Hippocampal formation (tissue), 2 donors: ENCODE data around the gene CIAPIN1.
"Not testable (repeated sequence)": the region's sequence is repeated elsewhere in the genome, so short reads cannot be mapped to it uniquely, and the experiment has no call there.

Experiments used
- DNase-seq, 2 donors: peaks; one replicate each; lab custom pipeline; 2025; lab: John Stamatoyannopoulos, UW

The CIAPIN1 gene

DNA sequence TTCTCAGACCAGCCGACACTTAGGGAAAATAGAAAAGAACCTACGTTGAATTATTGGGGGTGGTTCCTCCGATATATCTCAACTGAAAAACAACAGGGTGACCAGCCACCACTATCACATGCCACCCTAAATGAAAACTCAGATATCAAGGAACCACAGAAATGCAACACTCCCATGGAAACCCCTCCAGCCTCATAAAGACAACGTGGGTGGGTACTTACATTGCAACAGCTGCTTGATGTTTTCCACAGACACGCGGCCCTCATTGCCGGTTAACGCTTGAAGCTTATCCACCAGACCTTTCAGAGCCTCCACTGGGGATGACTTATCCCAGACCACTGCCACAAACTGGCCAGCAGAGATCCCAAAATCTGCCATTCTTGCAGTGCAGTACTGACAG, 6.6 kb downstream of the CIAPIN1 start:
- DNase-seq = not testable (repeated sequence)

DNA sequence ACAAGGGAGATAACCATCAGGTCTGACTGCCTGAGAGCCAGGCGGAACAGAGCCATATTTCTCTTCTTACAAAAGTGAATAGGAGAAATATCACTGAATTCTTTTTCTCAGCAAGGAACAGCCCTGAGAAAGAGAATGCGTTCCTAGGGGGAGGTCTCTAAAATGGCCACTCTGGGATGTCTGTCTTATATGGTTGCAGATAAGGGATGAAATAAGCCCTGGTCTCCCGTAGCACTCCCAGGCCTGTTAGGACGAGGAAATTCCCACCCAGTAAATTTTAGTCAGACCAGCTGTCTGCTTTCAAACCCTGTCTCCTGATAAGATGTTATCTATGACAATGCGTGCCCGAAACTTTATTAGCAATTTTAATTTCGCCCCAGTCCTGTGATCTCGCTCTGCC, 7.2 kb downstream of the CIAPIN1 start:
- not testable (repeated sequence) for DNase-seq

DNA sequence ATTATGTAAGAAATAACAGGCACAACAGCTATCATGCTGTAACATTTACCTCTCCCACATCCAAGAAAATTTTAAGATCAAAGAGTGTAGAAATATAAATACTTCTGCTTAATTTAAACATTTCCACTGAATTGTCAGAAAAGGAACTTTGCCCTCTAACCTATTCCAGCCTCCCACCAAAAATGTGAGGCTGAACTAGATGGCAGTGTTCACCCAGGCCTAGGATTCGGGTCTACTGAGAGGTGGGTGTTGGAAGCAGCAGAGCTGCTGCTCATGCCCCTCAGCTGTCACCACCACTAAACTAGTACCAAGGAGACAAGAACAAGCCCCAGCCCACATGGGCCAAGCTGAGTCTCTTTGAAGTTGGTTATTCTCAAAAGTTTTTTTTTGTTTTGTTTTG, 11.3 kb downstream of the CIAPIN1 start:
- DNase-seq = no peak

DNA sequence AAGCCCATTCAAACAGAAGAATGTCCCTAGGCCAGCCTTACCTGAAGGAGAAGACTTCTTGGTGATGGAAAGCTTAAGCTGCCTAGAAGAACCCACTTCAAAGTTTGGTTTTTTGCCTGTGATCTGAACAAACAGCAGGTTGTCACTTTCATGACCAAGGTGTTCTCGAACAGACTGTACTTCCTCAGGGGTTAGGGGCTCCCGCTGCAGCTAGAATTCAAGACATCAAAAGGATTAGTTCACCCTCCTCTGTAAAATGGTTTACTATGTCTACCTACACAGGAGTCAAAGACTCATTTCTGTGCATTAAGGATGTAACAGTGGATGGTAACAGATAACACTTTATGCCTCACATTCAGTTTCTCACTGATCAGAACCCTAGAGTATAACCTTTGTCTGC, 13.2 kb downstream of the CIAPIN1 start:
- no peak for DNase-seq

DNA sequence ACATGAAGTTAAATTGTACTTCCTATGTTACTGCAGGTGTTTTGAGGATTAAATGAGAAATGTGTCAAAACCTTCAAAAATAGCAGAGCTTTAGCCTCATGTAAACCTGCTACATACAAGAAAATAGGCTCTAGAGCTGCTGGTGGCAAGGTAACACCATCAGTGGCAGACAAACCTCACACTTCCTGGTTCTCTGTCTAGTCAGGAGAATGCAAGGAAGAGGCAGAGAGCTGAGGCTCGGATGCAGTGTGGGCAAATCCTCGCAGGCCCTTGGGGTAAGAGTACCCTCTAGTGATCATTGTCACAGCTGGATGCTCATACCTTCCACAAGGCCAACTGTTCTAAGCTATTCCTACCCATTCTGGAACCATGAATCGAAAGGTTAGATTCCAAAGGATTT, 14.2 kb downstream of the CIAPIN1 start:
- DNase-seq = no peak

DNA sequence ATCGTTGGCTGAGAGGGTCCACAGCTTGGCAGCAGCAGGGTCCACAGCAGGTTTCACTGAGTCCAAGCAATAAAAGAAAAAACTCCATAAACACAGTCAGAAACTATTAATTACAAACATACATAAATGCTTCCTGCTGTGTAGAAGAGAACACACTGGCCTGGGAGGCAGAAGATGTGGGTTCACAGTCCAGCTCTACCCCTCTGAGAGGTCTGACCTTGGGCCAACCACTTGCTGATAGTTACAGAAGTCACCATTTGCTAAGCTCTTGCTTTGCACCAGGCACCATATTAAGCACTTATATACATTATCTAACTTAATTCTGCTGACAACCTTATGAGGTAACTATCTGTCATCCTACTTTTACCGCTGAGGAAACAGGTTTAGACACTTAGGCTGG, 14.7 kb downstream of the CIAPIN1 start:
- DNase-seq = no peak

DNA sequence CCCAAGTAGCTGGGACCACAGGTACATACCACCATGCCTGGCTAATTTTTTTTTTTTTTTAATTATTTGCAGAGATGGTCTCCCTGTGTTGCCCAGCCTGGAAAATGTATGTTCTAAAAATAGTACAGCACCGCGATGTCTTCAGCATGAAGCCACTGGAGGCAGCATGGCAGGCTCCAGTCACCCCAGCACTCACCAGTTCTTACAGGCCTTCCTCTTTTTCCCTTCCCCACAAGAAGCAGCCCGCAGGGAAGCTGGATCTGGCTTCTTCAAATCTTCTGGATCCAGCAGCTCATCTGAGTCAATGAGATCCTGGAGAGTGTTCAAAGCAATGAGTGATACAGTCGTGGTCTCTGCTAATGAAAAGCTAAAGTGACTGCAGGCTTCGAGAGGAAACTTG, 16.2 kb downstream of the CIAPIN1 start:
- DNase-seq = no peak

DNA sequence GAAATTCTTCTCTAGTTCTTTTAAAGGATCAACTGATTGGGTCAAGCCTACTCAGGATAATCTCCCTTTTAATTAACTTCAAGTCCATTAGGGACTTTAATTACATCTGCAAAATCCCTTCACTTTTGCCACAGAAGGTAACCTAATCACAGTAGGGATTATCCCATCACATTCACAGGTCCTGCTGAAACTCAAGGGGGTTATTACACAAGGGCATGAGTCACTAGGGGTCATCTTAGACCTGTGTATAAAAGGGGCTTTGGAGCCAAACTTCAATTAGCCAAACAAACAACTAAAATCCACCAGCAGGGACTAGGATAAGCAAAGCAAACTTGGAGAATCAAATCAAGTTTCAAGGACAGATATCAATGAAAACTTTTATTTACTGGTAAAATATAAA, 19.4 kb downstream of the CIAPIN1 start:
- no peak for DNase-seq

DNA sequence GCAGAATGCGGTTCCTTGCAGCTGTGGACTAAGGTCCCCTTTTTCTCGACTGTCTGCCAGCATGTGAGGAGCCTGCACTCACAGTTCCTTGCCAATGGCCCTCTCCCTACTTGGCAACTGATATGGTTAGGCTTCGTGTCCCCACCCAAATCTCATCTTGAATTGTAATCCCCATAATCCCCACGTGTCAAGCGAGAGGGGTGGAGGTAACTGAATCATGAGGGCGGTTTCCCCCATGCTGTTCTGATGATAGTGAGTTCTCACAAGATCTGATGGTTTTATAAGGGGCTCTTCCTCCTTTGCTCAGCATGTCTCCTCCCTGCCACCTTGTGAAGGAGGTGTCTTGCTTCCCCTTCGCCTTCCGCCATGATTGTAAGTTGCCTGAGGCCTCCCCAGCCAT, 19.9 kb downstream of the CIAPIN1 start:
- DNase-seq = no peak

DNA sequence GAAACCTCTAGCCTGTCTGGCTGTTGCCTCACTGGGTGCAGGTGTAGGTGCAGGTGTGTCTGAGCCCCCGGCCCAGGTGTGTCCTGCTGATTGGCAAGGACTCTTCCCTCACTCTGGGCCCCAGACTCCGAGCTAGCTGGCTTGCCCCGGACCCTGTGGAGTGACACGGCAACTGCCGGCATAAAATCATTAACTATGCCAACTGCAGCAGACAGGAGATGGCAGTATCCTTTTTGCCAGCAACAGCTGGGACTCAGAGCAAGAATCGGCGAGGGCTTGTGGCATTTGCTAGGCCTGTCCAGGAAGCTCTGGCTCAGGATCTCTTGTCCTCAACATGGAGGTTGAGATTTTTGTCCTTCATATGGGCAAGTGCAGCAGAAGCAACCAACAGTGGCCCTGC, 20.8 kb downstream of the CIAPIN1 start:
- DNase-seq = no peak

DNA sequence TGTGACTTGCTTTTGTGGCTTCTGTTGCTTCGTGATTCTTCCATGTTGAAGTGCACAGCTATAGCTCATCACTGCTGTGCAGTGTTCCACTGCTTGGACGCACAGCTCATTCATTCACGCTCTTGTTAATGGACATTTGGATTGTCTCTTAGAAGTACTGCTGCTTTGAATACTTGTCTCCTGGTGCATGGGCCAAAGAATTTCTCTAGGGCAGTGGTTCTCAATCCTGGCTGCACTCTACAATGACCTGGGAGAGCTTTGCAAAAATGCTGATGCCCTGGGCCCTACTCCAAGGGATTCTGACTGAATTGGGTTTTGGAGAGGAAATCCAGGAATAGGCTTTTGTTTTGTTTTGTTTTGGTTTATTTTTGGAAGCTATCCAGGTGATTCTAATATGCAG, 22.6 kb downstream of the CIAPIN1 start:
- no peak for DNase-seq

DNA sequence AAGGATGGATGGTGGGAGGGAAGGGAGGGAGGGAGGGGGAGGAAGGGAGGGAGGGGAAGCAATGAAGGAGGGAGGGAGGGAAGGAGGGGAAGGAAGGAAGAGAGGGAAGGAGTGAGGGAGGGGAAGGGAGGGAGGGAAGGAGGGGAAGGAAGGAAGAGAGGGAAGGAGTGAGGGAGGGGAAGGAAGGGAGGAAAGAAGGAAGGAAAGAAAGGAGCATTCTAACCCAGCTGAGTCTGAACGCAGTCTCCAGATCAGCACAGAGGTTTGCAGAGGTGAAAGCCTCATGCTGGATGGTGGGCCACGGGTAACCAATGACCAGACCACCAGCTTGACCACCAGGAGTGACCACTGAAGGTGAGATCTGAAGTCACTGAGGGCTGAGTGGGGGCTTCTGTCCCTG, 24.0 kb downstream of the CIAPIN1 start:
- no peak for DNase-seq

DNA sequence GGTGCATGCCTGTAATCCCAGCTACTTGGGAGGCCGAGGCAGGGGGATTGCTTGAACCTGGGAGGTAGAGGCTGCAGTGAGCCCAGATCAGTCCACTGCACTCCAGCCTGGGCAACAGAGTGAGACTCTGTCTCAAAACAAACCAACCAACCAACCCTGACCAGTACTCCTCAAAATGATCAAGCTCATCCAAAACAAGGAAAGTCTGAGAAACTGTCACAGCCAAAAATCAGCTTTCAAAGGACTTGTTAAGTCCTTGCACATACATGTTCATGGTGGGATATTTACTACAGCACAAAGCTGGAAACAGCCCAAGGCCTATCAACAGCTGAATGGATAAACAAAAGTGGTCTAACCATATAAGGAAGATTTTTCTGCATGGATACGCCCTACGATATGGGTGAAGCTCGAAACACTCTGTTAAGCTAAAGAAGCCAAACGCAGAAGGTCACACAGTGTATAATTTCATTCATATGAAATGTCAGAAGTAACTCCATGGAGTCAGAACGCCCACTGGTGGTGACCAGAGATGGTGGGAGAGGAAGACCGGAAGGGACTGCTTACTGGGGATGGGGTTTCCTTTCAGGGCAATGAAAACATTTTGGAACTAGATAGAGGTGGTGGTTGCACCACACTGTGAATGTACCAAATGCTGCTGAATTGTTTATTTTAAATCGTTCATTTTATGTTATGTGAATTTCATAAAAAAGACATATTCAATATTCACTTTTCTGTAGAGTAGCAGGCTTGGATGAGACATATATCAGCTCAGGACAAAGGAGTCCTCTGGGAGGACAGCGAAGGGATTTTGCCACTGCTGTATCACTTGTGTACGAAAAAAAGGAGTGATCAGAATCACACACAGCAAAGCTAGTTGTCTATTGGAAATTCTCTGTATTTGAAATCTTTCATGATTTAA, 24.9 kb downstream of the CIAPIN1 start:
- no peak for DNase-seq

DNA sequence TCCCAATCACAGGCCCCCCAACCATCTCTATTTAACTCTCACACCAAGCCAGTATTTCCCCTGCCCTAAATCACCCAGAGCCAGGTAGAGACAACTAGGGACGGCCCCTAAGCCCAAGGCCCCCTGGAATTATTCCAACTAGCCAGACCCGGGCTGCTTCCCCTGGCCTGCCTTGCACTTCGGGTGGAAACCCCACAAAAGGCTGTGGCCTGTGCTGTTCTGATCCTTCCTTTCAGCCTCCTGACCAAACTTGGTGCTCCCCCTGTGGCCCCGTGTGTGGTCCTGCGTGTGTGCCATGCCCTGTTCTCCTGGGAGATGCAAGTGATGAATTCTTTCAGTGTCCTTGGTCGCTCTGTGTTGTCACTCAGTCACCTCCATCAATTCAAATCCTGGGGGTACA, 27.7 kb downstream of the CIAPIN1 start:
- no peak for DNase-seq

DNA sequence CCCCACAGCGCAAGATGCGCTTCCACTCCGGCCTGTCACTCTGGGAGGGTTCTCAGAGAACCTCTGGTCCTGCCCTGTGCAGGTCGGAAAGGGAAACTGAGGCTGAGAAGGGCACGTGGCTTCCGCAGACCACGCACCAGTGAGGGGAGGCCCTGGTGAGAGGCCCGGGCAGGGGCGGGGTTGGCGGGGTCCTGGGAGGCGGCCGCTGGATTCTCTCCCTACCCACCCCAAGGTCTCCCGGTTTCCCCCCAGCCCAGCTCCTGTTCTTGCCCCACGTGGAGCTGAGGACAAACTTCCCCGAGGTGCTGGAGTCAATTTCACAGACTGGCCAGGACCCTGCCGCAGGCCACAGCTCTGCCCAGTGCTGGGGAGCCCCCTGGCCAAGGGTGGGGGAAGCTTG, 31.1 kb downstream of the CIAPIN1 start:
- no peak for DNase-seq

DNA sequence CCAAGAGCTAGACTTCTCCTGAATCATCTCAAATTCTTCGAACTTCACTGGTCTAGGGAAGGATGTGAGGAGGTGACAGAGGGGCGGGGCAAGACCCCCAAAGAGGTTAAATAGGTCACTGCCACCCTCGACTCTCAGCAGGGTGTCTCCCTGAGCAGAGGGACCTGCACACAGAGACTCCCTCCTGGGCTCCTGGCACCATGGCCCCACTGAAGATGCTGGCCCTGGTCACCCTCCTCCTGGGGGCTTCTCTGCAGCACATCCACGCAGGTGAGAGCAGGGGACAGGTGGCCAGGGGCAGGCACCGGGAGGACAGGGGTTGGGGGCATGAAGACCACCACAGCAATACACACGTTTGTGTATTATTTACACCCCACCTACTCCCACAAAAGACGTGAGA, 33.5 kb downstream of the CIAPIN1 start:
- DNase-seq = no peak

DNA sequence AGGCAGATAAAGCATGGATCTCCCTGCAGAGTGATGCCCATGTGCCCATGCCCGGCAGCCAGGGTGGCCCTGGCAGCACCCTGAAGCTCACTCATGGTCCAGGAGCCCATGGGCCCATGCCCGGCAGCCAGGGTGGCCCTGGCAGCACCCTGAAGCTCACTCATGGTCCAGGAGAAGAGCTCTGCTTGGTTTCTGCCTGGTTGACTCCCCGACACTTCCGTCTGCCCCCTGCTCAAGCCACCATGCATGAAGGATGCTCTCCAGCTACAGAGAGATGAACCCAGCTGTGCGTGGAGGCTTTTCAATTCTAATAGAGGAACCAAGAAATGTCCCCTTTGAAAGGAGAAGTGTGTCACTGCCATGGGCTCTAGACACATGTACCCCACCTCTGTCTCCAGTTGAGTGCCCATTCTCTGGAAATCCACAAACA, 33.9 kb downstream of the CIAPIN1 start:
- no peak for DNase-seq

DNA sequence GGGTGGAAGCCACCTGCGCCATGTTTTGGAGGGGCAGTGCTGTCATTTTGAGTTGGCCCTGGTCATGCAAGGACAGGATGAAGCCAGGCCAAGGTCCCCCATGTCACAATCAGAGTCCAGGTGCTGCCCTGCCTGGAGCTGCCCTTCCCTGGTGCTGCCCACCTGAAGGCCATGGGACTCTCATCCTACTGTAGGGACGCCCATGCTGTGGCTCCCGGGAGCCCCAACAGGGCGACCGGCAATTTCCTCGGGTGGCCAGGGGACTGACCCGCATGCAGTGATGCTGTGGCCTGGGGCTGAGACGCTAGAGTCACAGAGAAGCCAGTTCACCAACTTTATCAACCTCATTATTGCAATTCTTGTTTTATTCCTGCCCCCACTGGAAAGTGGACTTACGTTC, 34.6 kb downstream of the CIAPIN1 start:
- DNase-seq = no peak

DNA sequence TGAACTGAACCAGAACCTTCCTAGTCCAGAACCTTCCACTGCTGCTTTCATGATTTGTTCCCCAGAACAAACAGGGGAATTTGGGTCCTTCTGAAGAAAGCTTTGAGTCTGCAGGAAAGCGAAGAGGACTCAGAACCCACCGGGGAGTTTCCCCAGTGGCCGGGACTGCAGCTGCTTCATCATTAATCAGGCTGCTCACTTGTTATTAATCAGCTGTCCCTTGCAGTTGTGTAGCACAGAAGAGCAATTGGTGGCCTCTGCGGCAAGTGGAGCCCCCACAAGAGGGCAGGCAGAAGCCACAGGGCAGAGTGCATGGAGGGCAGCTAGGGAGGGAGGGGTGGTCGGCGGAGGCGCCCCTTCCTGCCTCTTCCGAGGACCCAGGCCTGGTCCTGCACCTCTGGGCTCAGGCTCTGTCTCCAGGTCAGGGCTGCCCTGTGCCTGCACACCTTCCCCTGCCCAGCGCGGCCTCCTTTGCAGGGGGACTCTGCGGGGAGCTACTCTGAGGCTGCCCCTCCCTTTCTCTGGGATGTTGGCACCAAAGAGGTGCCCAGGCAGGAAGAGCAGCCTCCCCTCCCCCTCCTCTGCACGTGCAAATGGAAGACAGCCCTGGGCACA, 35.7 kb downstream of the CIAPIN1 start:
- DNase-seq = no peak

DNA sequence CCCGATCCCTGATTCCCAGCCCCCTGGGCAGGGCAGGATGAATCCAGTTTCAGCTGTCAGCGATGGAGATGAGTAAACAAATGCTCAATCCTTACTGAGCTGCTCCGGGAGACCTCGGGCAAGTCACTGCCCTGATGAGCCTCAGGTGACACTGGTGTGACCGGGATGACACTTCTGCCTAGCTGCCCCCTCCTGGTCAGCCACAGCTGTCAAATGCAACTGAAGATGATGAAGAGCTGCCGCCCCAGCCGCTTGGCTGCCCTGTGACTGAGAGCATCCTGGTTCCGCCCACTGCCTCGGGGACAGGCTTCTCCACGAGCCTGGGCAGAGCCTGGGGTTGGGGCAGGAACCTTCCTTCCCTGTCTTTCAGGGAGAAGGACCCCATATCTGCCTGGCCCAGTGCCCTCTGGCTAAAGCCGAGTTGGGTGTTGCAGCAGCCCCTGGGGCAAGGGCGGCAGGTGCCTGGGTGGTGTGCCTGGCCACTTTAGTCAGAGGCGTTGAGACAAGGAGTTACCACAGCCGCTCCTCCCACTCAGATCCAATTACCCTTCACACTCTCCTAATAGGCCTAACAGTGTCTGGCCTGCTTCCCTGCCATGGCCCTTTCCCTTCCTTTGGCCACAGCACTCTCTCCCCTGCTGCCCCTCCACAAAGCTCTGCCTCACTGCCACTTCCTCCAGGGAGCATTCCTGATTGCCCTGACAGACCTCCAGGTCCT, 37.2 kb downstream of the CIAPIN1 start:
- no peak for DNase-seq

DNA sequence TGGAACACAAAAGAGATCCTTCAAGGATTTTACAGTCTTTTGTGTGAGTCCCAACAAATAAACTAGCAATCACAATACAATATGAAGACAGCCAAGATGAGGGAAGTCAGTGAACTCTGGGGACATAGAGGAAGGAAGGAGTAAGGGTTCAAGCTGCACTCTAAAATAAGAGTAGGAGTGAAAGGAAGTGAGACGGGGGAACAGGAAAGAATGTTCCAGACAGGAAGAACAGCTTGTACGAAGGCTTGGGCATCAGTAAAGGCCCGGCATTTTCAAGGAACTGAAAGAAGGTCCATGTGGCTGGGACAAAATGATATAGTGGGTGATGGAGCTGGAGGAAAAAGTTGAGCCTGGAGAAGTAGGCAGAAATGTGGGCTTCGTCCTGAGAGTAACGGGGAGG, 38.1 kb downstream of the CIAPIN1 start:
- DNase-seq = no peak

DNA sequence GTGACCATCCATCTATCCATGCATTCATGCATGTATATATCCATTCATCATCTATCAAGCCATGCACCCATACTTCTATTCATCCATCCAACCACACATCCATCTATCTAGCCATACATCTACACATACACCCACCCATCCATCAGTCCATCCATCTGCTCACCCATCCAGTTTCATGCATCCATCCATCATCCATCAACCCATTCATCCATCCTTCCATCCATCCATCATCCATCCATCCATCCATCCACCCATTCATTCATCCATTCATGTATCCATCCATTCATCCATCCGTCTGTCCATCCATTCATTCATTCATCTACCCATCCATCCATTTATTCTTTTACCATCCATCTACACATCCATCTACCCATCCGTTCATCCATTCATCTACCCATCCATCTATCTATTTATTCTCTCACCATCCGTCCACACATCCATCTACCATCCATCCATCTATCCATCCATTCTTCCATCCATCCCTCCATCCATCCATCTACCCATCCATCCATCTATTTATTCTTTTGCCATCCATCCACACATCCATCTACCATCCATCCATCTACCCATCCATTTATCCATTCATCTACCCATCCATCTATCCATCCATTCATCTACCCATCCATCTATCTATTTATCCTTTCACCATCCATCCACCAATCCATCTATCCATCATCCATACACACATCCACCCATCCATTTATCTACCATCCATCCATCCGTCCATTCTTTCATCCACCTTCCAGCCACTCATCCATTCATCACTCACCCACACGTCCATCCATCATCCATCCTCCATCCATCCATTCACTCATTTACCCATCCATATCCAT, 39.4 kb downstream of the CIAPIN1 start:
- no peak for DNase-seq
